GM12878 (cell line): ENCODE measurements around the gene CHAT.

Source experiments
- HDAC6 ChIP-seq: fragments of 200-600 bp; sonication (generic); IDR thresholded peaks from one replicate; pipeline ENCODE4 v1.8.0; 2017; ENCODE audit warnings: antibody characterized with exemption; ENCODE audit not compliant: unreplicated experiment
- NFYB ChIP-seq: IDR thresholded peaks from 2 replicates; pipeline ENCODE4 v1.6.1; 2011; ENCODE audit warnings: low read depth, mild to moderate bottlenecking, low read length, improper control_type of control experiment, moderate library complexity; ENCODE audit not compliant: insufficient read depth
- PAX8 ChIP-seq: fragments of 450-650 bp; IDR thresholded peaks from 2 replicates; pipeline ENCODE4 v1.6.1; 2017; ENCODE audit warnings: mild to moderate bottlenecking, moderate library complexity
- RELA ChIP-seq: fragments of 450-650 bp; IDR thresholded peaks from 2 replicates; pipeline ENCODE4 v1.8.0; 2014; ENCODE audit warnings: borderline replicate concordance; ENCODE audit not compliant: partially characterized antibody
- RFX5 ChIP-seq: IDR thresholded peaks from 2 replicates; pipeline ENCODE4 v1.6.1; 2011; ENCODE audit warnings: low read depth, low read length, improper control_type of control experiment
- SMAD5 ChIP-seq: IDR thresholded peaks from 2 replicates; pipeline ENCODE4 v1.6.1; 2016; ENCODE audit warnings: antibody characterized with exemption, low read depth
- SUZ12 ChIP-seq: fragments of 200-600 bp; sonication (generic); IDR thresholded peaks from one replicate; pipeline ENCODE4 v1.6.1; 2018; ENCODE audit warnings: antibody characterized with exemption, mild to moderate bottlenecking; ENCODE audit not compliant: unreplicated experiment
- TARDBP ChIP-seq: IDR thresholded peaks from 2 replicates; pipeline ENCODE4 v1.6.1; 2016; ENCODE audit warnings: borderline replicate concordance
- YY1 ChIP-seq: IDR thresholded peaks from 2 replicates; pipeline ENCODE4 v1.6.1; 2011; ENCODE audit warnings: low read depth, mild to moderate bottlenecking, low read length
- ZNF24 ChIP-seq: fragments of 450-650 bp; IDR thresholded peaks from 2 replicates; pipeline ENCODE4 v1.6.1; 2017; ENCODE audit warnings: antibody characterized with exemption, mild to moderate bottlenecking
- TF ChIP-seq, protein P1 (sequence below): fragments of 450-650 bp; IDR thresholded peaks from 2 replicates; pipeline ENCODE4 v1.6.1; 2017; ENCODE audit warnings: mild to moderate bottlenecking, moderate library complexity
- TF ChIP-seq, protein P2 (sequence below), 3 experiments: IDR thresholded peaks in 2 of 3; conservative IDR thresholded peaks in 1 of 3; 2 replicates each; pipeline ENCODE4 v1.5.1; 2011; ENCODE audit warnings: low read depth in 3 of 3, low read length in 3 of 3, mild to moderate bottlenecking in 3 of 3, control low read depth in 2 of 3, moderate library complexity in 2 of 3, inconsistent platforms in 1 of 3, mixed read lengths in 1 of 3; ENCODE audit not compliant: control insufficient read depth in 2 of 3, insufficient read depth in 1 of 3; ENCODE audit errors: extremely low read depth in 1 of 3

DNA sequence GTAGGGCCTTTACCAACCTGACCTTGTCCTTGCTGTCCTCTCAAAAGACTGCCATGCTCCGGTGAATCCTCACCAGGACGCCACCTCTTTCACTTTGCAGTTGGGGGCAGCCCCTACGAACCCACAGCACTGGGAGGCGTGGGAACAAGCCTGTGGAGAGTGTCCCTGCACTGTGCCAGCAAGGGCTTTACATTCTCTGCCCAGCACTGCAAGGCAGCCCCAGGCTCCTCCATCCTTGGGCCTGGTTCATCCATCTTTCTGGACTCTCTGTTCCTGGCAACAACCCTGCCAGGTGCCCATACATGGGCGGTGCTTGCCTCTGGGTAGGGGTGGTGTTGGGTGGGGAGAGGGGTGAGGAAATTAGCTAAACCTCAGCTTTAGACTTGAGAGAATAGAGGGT, 1.4 kb downstream of the CHAT start:
- TF ChIP-seq HDAC6 (no peak), TARDBP (no peak), NFYB (no peak), SMAD5 (no peak), RELA (no peak), SUZ12 (no peak), RFX5 (no peak), PAX8 (no peak), YY1 (no peak), ZNF24 (no peak)
- TF ChIP-seq, protein P1, sequence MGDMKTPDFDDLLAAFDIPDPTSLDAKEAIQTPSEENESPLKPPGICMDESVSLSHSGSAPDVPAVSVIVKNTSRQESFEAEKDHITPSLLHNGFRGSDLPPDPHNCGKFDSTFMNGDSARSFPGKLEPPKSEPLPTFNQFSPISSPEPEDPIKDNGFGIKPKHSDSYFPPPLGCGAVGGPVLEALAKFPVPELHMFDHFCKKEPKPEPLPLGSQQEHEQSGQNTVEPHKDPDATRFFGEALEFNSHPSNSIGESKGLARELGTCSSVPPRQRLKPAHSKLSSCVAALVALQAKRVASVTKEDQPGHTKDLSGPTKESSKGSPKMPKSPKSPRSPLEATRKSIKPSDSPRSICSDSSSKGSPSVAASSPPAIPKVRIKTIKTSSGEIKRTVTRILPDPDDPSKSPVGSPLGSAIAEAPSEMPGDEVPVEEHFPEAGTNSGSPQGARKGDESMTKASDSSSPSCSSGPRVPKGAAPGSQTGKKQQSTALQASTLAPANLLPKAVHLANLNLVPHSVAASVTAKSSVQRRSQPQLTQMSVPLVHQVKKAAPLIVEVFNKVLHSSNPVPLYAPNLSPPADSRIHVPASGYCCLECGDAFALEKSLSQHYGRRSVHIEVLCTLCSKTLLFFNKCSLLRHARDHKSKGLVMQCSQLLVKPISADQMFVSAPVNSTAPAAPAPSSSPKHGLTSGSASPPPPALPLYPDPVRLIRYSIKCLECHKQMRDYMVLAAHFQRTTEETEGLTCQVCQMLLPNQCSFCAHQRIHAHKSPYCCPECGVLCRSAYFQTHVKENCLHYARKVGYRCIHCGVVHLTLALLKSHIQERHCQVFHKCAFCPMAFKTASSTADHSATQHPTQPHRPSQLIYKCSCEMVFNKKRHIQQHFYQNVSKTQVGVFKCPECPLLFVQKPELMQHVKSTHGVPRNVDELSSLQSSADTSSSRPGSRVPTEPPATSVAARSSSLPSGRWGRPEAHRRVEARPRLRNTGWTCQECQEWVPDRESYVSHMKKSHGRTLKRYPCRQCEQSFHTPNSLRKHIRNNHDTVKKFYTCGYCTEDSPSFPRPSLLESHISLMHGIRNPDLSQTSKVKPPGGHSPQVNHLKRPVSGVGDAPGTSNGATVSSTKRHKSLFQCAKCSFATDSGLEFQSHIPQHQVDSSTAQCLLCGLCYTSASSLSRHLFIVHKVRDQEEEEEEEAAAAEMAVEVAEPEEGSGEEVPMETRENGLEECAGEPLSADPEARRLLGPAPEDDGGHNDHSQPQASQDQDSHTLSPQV, result no peak
- TF ChIP-seq, protein P2, sequence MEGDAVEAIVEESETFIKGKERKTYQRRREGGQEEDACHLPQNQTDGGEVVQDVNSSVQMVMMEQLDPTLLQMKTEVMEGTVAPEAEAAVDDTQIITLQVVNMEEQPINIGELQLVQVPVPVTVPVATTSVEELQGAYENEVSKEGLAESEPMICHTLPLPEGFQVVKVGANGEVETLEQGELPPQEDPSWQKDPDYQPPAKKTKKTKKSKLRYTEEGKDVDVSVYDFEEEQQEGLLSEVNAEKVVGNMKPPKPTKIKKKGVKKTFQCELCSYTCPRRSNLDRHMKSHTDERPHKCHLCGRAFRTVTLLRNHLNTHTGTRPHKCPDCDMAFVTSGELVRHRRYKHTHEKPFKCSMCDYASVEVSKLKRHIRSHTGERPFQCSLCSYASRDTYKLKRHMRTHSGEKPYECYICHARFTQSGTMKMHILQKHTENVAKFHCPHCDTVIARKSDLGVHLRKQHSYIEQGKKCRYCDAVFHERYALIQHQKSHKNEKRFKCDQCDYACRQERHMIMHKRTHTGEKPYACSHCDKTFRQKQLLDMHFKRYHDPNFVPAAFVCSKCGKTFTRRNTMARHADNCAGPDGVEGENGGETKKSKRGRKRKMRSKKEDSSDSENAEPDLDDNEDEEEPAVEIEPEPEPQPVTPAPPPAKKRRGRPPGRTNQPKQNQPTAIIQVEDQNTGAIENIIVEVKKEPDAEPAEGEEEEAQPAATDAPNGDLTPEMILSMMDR (IDR thresholded peaks at IDR 0.05 in 2 of 3, conservative IDR thresholded peaks at IDR 0.05 in 1 of 3; ENCODE audit: control insufficient read depth in 2 of 3, extremely low read depth in 1 of 3, insufficient read depth in 1 of 3, low read depth in 3 of 3, low read length in 3 of 3), result no peak
